Anterior cingulate cortex (tissue), 58 donors: ENCODE results near the gene CYP2J2.
"Not testable (repeated sequence)": the region's sequence is repeated elsewhere in the genome, so short reads cannot be mapped to it uniquely, and the experiment has no call there.

Experiments used
- DNase-seq, 58 donors: peaks; one replicate each; lab custom pipeline; 2025; lab: John Stamatoyannopoulos, UW

Gene CYP2J2

DNA sequence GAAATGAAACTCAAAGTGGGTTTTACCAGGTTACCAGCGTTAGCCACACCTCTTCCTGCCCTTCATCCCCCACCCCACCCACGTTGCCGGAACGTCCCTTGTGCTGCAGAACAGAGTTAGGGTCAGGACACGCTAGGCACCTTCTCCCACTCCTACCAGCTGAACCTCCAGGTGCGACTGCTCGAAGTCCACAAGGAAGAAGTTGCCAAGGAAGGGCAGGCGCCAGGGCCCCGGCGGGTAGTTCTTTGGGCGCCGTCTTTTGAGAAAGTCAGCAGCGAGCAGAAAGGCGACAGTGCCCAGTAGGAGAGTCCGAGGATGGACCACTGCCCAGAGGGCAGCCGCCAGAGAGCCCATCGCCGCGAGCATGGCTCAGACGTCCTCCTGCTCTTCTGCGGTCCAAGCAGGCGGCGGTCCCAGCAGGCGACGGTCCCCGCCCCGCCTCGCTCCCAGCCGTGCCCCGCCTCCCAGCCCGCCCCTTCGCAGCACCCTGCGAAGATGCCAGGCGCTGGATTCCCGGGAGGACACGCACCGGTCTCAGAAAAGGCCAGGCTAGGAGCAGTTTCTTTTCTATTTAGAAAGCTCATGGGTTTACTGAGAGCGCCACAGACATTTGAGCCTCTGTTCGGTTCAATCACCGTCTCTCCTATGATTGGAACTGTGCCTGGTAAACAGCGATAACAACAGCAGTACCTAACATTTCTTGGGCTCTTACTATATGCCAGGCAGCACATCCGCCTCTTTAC, at the start of gene CYP2J2:
TSS of gene CYP2J2 (minus strand) at position 393 of the 743 bp plus-strand sequence. CDS start at position 366, 27 bp downstream.
- DNase-seq = peak in 54 of 58 donors; percentile 16 to 85 (median 65)

DNA sequence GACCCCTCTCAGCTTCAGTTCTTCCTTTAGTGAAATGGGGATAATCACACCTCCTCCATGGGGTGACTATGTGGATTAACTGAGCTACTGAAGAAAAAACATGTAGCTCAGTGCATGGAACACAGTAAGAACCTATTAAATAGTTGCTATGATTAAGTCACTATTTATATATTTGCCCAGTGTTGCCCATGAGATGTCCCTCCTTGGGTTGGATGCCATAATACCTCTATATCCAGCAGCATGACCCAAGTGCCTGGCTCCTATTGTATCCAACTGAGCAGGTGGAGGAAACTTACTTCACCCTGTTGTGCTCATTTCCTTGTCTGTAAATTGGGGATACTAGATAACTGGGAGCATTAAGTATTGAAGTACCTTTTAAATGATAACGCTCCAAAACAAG, 47.1 kb upstream of the CYP2J2 start:
- DNase-seq = no peak

GRCh38 chr1:59972216-59972927, 45.8 kb upstream of the CYP2J2 start:
- DNase-seq = peak in 25 of 58 donors; percentile 4 to 45 (median 13)

DNA sequence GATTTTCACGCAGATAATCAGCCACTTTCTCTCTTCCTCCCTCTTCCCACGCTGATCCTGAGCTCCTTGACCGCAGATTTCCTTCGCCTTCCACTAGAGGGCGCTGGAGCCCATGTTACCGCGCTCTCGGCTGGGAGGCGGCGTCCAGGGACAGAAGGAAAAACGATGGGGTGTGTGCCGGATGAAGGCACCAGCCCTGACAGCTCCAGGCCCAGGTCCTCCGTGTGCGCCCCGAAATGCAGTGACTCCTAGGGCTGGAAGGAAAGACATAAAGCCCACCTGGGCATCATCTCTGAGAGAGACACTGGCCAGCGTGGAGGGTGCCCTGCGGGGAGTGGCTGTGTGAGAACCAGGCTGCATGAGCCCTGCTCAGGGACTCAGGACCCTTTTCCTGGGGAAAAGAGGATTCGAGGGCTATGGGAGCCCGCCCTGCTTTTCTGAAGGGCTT, 44.9 kb upstream of the CYP2J2 start:
- peak in 55 of 58 donors; percentile 25 to 80 (median 64) for DNase-seq

GRCh38 chr1:59969542-59970175, 43.1 kb upstream of the CYP2J2 start:
- DNase-seq = not testable (repeated sequence)

DNA sequence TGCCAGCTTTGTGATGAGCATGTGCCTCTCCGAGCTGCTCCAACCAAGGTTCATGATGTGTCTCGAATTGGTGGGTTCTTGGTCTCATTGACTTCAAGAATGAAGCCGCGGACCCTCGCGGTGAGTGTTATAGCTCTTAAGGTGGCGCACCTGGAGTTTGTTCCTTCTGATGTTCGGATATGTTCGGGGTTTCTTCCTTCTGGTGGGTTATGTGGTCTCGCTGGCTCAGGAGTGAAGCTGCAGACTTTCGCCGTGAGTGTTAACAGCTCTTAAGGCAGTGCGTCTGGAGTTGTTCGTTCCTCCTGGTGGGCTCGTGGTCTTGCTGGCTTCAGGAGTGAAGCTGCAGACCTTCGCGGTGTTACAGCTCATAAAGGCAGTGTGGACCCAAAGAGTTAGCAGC, 42.2 kb upstream of the CYP2J2 start:
- DNase-seq = not testable (repeated sequence)

DNA sequence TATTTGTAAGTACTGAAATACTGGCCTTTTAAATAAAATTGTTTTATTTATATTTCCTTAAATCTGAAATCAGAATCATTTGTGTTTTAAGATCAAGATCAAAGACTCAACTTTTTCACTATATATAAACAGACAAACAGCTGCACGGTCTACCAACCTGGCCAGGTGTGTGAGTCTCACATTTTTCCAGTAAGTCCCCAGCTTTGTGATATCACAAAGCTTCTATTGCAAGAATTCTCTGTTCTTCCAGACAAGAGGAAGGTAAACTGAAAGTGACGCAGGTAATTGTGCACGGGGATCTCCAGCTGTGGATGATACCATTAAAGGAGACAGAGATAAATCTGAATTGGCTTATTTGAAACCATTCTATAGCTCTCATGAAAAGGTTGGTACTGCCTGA, 41.2 kb upstream of the CYP2J2 start:
- DNase-seq = no peak

DNA sequence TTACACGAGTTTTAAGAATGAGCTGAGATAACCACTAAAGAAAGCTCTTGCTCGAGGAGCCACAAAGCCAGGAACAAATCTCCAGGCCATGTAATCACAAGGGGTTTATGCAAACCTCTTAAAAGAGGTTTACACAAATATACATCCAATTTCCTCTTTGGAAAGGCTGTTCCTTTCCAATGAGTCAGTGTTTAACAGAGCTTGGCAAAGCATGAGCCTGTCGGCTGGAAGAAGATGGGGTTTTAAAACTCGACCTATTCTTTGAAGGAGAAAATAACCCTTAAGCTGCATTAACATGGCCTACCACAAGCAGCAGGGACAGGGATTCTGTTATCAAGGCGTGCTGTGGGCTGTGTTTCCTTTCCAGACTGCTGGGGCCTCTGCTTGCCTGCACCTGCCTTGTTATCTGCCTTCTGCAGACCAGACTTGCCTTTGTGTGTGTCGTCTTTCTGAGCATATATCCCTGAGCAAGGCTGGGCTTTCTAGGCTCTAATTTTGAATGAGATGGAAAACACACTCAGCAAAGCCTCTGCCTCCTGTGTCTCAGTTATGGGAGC, 40.6 kb upstream of the CYP2J2 start:
- peak in 4 of 58 donors; percentile 3 to 21 (median 14) for DNase-seq

GRCh38 chr1:59952065-59952464, 25.5 kb upstream of the CYP2J2 start:
- DNase-seq = no peak

GRCh38 chr1:59949648-59950047, 23.1 kb upstream of the CYP2J2 start:
- DNase-seq = no peak

DNA sequence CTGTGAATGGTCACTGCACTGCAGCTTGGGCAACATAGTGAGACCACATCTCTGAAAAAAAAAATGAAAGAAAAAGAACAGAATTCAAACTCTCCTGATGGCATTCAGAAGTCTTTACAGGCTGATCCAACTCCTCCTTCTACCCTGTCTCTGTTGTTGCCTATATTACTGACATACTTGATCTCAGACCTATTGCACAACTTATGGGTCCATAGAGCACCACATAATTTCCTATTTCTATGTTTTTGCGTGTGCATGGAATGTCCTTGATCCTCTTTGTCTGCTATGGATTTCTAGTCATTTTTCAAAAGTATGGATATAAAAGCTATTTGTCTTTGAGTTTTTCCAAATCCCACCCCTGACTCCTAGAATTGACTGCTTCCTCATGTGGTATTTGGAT, 22.4 kb upstream of the CYP2J2 start:
- DNase-seq = no peak

DNA sequence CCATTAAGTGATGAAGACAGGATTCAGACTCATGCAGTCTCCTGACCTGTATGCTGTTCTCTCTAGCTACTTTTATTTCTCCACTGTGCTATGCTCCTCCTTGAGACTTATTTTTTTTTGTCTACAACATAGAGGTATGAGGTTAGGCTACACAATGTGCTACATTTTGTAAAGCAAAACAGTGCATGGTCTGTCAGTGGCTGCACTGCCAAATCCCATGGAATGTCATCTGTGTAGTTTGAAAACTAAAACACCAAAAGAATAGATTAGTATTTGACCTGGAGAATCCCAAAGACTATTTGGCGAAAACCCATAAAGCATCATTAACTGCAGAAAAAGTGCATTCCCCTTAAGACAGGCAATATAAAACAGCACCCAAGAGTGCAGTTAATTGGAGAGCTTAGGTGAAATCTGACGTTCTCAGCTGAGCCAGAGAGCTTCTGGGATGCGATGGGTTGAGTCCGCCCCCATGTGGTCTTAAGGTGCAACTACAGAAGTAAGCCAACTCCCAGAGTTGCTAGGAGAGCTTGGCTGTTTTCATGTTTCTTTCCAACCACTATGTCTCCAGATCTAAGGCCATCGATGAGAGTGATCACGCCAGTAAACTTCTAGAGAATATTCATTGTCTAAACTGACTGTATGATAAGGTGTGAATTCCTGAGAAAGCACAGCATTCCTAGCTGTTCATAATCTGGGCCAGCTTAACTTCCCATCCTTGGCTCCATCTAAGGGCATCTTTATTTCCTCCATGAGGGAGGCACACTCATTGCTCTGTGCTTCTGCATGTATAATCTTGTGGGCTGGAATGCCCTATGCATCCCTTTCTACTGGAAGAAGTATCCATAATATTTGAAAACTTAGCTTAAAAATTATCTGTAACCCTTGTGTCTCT, 20.7 kb upstream of the CYP2J2 start:
- DNase-seq = peak in 46 of 58 donors; percentile 7 to 80 (median 36)

- DNase-seq = no peak
Observed at GRCh38 chr1:59945790-59946189, 19.2 kb upstream of the CYP2J2 start.

GRCh38 chr1:59939393-59939792, 12.8 kb upstream of the CYP2J2 start:
- DNase-seq = no peak

- no peak for DNase-seq
Observed at GRCh38 chr1:59937636-59938210, 11.2 kb upstream of the CYP2J2 start.

GRCh38 chr1:59936358-59936821, 9.8 kb upstream of the CYP2J2 start:
- no peak for DNase-seq

DNA sequence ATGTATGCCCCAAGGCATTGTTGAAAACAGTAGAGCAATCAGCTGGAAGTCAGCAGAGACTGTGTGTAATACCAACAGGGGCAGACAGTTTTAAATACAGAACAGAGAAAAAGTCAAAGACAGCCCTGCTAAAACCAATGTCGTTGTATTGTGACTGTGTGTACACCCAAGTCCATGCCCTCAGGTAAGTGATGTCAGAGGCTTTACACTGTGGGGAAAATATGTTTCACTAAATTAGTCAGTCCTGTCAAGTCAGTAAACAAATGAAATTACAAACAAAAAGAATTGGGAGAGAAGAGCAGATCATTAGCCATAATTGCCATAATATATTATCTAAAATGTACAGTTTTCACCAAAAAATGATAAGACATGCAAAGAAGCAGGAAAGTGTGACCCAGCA, 2.4 kb upstream of the CYP2J2 start:
- DNase-seq = no peak

DNA sequence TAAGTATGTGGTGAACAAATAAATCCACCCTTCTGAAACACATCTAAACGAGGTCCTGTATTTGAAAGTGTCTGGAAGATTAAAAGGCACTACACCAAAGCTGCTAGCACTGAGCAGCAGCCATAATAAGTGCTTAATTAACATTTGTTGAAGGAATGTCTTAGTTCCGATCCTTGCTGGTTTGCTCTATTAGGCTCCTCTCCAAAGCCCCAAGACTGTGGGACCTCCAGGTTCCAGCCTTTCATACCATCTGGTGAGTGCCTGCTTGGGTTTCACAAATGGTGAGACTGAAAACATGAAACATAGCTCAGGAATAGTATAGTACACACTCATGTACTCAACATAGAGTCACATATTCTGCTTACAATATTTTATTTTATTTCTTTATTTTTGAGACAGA, 640 bp upstream of the CYP2J2 start:
- DNase-seq = peak in 1 of 58 donors; percentile 32

DNA sequence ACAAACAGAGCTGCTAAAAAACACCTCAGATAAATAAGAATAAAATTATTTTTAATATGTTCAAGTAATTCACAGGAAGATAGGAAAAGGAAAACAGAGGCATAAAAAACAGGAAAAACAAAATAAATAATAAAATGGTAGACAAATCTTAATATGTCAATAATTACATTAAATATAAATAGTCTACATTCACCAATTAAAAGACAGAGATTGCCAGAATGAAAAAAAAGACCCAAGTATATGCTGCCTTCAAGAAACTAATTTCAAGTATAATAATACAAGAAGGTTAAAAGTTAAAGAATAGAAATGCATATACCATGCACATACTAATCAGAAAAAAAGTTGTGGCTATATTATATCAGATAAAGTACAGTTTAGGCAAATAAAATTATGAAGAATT, 1.9 kb downstream of the CYP2J2 start:
- no peak for DNase-seq
